Thyroid gland (tissue), 4 donors: ENCODE measurements around the gene ELOB. TPM values are rescaled to one million over a fixed set of nuclear protein-coding genes. Genes with fewer than 3 reads are reported as not detected.

Source experiments
- DNase-seq, 2 donors: peaks; one replicate each; pipeline ENCODE4 v3.0.0-alpha.2; 2019
- H3K27ac ChIP-seq, 3 donors: fragments of 200-600 bp; sonication (generic); 1 replicate in 2 of 3; 2 replicates in 1 of 3; pipeline ENCODE4 v1.5.1; 2016 to 2019; ENCODE audit warnings: mild to moderate bottlenecking in 1 of 3, moderate library complexity in 1 of 3
- H3K27me3 ChIP-seq: fragments of 200-600 bp; sonication (generic); one replicate; pipeline ENCODE4 v1.5.1; 2019
- H3K36me3 ChIP-seq, 2 donors: fragments of 200-600 bp; sonication (generic); one replicate each; pipeline ENCODE4 v1.5.1; 2016 to 2019
- H3K4me1 ChIP-seq, 2 donors: fragments of 200-600 bp; sonication (generic); one replicate each; pipeline ENCODE4 v1.5.1; 2017 to 2019
- H3K4me3 ChIP-seq, 3 donors: fragments of 200-600 bp; sonication (generic); replicated peaks in 1 of 3; 1 replicate in 2 of 3; 2 replicates in 1 of 3; pipeline ENCODE4 v1.5.1; 2016; ENCODE audit warnings: mild to moderate bottlenecking in 1 of 3
- H3K9me3 ChIP-seq: fragments of 200-600 bp; sonication (generic); one replicate; pipeline ENCODE4 v1.5.1; 2017
- POLR2A ChIP-seq, 2 donors: fragments of 450-650 bp; IDR thresholded peaks; one replicate each; pipeline ENCODE4 v1.6.1; 2017; ENCODE audit warnings: antibody characterized with exemption in 2 of 2, mild to moderate bottlenecking in 2 of 2, moderate library complexity in 1 of 2
- WGBS, 2 donors: methylation state at CpG; one replicate each; pipeline ENCODE4 v1.1.5; 2017; 5-methylcytosine and 5-hydroxymethylcytosine counted together
- intact Hi-C: fragments of 100-400 bp; cut with DNase I; formaldehyde crosslinking; loops from one replicate; pipeline ENCODE4 v1.15.1; 2023
- total RNA-seq, 4 donors: library from RNA; depleted of rRNA; stranded (reverse); fragments of >200 nt; gene quantifications; one replicate each; pipeline ENCODE4 v1.2.3, GENCODE V29; 2016
- TF ChIP-seq, protein P1 (sequence below), 6 experiments: fragments of 200-600 bp in 3 of 6; fragments of 450-650 bp in 3 of 6; sonication (generic) in 3 of 6; IDR thresholded peaks; one replicate each; pipeline ENCODE4 v1.5.1; 2016 to 2019; ENCODE audit warnings: antibody characterized with exemption in 6 of 6, mild to moderate bottlenecking in 2 of 6, inconsistent platforms in 1 of 6, moderate library complexity in 1 of 6

The ELOB gene
- total RNA-seq, 4 donors from 2014 or later: 373 to 786 (median 647) TPM

DNA sequence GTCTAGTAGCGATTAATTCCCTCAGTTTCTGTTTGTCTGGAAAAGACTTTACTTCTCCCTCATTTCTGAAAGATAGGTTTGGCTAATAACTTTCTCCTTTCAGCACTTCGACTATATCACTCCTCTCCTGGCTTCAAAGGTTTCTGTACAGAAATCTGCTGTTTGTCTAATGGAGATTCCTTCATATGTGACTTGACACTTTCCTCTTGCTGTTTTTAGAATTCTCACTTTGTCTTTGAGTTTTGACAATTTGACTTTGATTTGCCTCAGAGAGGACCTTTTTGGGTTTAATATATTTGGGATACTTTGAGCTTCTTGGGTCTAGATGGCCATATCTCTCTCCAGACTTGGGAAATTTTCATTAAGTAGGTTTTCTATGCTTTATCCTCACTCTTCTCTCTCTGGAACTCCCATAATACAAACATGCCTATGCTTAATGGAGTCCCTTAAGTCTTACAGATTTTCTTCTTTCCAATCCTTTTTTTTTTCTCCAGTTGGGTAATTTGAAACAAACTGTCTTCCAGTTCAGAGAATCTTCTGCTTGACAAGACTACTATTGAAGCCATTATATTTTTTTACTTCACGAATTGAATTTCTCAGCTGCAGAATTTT lies 32.2 kb upstream of the ELOB start:
- H3K27me3 ChIP-seq: no peaks in the 10 kb centered on the region
- H3K36me3 ChIP-seq: no peaks in the 10 kb centered on the region
- H3K4me1 ChIP-seq: no peaks in the 10 kb centered on the region
- no peaks in the 10 kb centered on the region for H3K9me3 ChIP-seq
- TF ChIP-seq POLR2A (IDR thresholded peaks at IDR 0.05): no peak
- TF ChIP-seq, protein P1, sequence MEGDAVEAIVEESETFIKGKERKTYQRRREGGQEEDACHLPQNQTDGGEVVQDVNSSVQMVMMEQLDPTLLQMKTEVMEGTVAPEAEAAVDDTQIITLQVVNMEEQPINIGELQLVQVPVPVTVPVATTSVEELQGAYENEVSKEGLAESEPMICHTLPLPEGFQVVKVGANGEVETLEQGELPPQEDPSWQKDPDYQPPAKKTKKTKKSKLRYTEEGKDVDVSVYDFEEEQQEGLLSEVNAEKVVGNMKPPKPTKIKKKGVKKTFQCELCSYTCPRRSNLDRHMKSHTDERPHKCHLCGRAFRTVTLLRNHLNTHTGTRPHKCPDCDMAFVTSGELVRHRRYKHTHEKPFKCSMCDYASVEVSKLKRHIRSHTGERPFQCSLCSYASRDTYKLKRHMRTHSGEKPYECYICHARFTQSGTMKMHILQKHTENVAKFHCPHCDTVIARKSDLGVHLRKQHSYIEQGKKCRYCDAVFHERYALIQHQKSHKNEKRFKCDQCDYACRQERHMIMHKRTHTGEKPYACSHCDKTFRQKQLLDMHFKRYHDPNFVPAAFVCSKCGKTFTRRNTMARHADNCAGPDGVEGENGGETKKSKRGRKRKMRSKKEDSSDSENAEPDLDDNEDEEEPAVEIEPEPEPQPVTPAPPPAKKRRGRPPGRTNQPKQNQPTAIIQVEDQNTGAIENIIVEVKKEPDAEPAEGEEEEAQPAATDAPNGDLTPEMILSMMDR (IDR thresholded peaks at IDR 0.05): no peak
- H3K4me3 ChIP-seq: no peak overlapping the region
- no peak for DNase-seq
- WGBS, 2 donors: 82 to 83% methylated on average over 3 of the region's 3 CpGs
- intact Hi-C loops: no loop called here
- H3K27ac ChIP-seq: no peak overlapping the region

DNA sequence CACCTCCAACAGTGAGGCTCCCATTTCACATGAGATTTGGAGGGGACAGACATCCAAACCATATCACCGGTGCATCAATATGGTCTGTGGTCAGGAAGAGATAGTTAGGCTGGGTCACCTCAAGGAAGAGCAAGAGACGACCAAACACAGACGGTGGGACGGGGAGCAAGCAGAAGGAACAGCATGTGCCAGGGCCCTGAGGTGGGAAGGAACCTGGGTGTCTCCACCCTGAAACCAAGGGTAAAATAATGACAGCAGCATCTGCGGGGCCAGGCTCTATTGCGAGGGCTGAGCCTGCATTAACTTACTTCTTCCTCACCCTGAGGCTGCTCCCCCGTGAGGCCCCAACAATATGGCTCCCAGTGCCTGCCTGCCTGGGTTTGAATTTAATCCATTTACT lies 31.1 kb upstream of the ELOB start:
- no peaks in the 10 kb centered on the region for H3K27me3 ChIP-seq
- no peaks in the 10 kb centered on the region for H3K36me3 ChIP-seq
- 79 to 91% methylated on average over 7 of the region's 7 CpGs for WGBS, 2 donors
- no peak overlapping the region for H3K4me3 ChIP-seq
- no peaks in the 10 kb centered on the region for H3K9me3 ChIP-seq
- TF ChIP-seq POLR2A (IDR thresholded peaks at IDR 0.05): no peak
- TF ChIP-seq, protein P1 (IDR thresholded peaks at IDR 0.05): no peak
- intact Hi-C loops: no loop called here
- H3K4me1 ChIP-seq: no peaks in the 10 kb centered on the region
- no peak overlapping the region for H3K27ac ChIP-seq
- no peak for DNase-seq

DNA sequence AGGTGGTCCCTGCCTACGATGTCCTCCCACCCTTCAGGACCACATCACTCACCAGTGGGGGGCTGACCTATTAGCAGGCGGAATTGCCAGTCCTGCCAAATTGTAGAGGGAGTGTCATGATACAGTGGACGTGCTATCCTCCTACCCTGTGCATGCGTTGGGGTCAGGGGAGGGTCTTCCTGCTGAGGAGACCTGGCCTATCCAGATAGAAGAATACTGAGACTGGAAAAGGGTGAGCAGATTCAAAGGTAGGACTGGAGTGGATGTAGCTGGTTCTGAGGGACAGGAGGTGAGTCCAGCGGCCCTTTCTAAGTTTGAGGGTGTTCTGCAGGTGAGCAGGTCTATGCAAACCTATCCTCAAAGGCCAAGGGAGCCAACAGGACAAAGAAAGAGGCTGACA lies 29.2 kb upstream of the ELOB start:
- Histone ChIP-seq H3K36me3 (no peaks in the 10 kb centered on the region), H3K4me1 (no peaks in the 10 kb centered on the region), H3K4me3 (no peak overlapping the region), H3K9me3 (no peaks in the 10 kb centered on the region), H3K27me3 (no peaks in the 10 kb centered on the region), H3K27ac (no peak overlapping the region)
- intact Hi-C loops: no loop called here
- no peak for TF ChIP-seq POLR2A (IDR thresholded peaks at IDR 0.05)
- TF ChIP-seq, protein P1 (IDR thresholded peaks at IDR 0.05): no peak
- DNase-seq: no peak
- WGBS, 2 donors: 69 to 79% methylated on average over 3 to 4 of the region's 5 CpGs

DNA sequence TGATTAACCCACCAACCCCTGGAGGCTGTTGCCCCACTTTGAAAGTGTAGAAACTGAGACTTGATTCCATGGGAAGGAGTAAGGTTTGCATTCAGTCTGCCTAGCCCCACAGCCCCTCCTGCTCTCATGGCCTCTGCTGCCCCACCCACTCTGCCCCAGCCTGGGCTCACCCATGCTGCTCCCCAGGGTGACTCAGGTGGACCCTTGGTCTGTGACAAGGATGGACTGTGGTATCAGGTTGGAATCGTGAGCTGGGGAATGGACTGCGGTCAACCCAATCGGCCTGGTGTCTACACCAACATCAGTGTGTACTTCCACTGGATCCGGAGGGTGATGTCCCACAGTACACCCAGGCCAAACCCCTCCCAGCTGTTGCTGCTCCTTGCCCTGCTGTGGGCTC lies 27.6 kb upstream of the ELOB start:
- Histone ChIP-seq H3K27ac (no peak overlapping the region), H3K36me3 (no peaks in the 10 kb centered on the region), H3K9me3 (no peaks in the 10 kb centered on the region), H3K4me1 (no peaks in the 10 kb centered on the region), H3K27me3 (no peaks in the 10 kb centered on the region), H3K4me3 (no peak overlapping the region)
- DNase-seq: no peak
- TF ChIP-seq, protein P1 (IDR thresholded peaks at IDR 0.05): no peak
- TF ChIP-seq POLR2A (IDR thresholded peaks at IDR 0.05): no peak
- 86 to 87% methylated on average over 4 of the region's 4 CpGs for WGBS, 2 donors
- intact Hi-C loops: no loop called here

DNA sequence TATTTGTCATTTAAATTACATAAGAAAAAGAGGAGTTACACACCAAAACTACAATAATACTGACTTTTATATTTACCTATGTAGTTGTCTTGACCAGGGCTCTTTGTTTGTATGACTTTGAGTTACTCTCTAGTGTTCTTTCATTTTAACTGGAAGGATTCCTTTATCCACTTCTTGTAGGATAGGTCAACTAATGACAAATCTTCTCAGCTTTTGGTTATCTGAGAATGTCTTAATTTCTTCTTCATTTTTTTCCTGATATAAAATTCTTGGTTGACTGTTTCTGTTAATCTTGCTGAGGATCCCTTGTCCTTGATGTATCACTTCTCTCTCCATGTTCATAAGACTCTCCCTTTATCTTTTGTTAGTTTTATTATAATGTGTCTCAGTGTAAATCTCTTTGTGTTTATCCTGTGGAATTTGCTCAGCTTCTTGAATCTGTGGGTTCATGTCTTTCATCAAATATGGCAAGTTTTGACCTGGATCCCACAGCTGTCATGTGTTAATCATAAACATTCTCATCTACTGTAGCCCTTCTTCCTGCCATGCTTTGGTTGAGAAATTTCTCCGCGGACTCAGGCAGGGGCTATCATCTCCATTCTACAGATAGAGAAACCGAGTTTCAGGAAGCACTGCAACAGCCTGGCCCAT lies 26.6 kb upstream of the ELOB start:
- 77 to 90% methylated on average over 3 of the region's 3 CpGs for WGBS, 2 donors

More for the DNA sequence above, 26.6 kb upstream of the ELOB start:
- no peak for DNase-seq
- Histone ChIP-seq H3K36me3 (no peaks in the 10 kb centered on the region), H3K27me3 (no peaks in the 10 kb centered on the region), H3K4me3 (no peak overlapping the region), H3K27ac (no peak overlapping the region), H3K4me1 (no peaks in the 10 kb centered on the region), H3K9me3 (no peaks in the 10 kb centered on the region)
- TF ChIP-seq, protein P1 (IDR thresholded peaks at IDR 0.05): no peak
- no peak for TF ChIP-seq POLR2A (IDR thresholded peaks at IDR 0.05)
- intact Hi-C loops: no loop called here
